Activated T-helper 1 cell treated with anti-CD3 and anti-CD28 coated beads, Interleukin-12 subunit alpha, Interleukin-12 subunit beta, Interleukin-2, Interleukin-4 antibody, amounts not matched to agents 30 ng/mL and 10 ng/mL and 1 ng/mL, durations not matched to agents 14 hours and 24 hours and 36 hours (primary cell): ENCODE results near the gene IMMP2L. TPM values are rescaled to one million over a fixed set of nuclear protein-coding genes. Genes with fewer than 3 reads are reported as not detected.

ENCODE experiments used
- DNase-seq: peaks from one replicate; pipeline ENCODE4 v3.0.0; 2021; ENCODE audit warnings: low spot score
- H3K27ac Mint-ChIP-seq: one replicate; pipeline ENCODE4 v1.8.0; 2021; ENCODE audit warnings: mild to moderate bottlenecking, mixed read lengths
- H3K27me3 Mint-ChIP-seq: one replicate; pipeline ENCODE4 v1.8.0; 2022; ENCODE audit warnings: mild to moderate bottlenecking, moderate library complexity, mixed read lengths; ENCODE audit not compliant: insufficient read depth
- H3K36me3 Mint-ChIP-seq: one replicate; pipeline ENCODE4 v1.8.0; 2021; ENCODE audit warnings: low read depth, mixed read lengths
- H3K4me1 Mint-ChIP-seq: one replicate; pipeline ENCODE4 v1.8.0; 2021; ENCODE audit warnings: low read depth, mixed read lengths
- H3K4me3 Mint-ChIP-seq: one replicate; pipeline ENCODE4 v1.8.0; 2021; ENCODE audit warnings: mild to moderate bottlenecking, moderate library complexity, mixed read lengths
- H3K9me3 Mint-ChIP-seq: one replicate; pipeline ENCODE4 v1.8.0; 2021; ENCODE audit warnings: mixed read lengths
- intact Hi-C: fragments of 100-400 bp; cut with micrococcal nuclease; formaldehyde crosslinking; loops from one replicate; pipeline ENCODE4 v1.15.1; 2024
- total RNA-seq: library from RNA; stranded (reverse); gene quantifications from 2 replicates; pipeline ENCODE4 v1.2.3, GENCODE V29; 2022

Gene IMMP2L
- total RNA-seq, 1 donor from 2014 or later = 11.3 TPM

DNA sequence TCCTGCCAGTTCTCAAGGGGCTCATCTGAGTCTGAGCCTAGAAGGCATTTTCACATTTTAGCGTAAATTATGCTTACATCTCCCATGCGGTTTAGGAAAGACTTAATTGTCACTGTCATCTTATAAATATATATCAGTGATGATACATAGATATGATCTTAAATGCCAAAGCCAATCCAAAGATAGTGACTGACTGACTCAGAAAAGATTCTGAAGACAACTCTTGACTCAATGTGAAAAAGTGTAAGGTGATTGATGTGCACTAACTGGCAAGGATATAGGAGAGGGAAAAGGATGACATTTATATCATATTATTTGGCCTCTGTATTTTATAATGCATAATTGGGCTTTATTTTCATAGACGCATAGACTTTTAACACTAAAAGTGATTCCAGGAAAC, 556.3 kb downstream of the IMMP2L start:
- H3K27me3 Mint-ChIP-seq = no peaks in the 10 kb centered on the region

DNA sequence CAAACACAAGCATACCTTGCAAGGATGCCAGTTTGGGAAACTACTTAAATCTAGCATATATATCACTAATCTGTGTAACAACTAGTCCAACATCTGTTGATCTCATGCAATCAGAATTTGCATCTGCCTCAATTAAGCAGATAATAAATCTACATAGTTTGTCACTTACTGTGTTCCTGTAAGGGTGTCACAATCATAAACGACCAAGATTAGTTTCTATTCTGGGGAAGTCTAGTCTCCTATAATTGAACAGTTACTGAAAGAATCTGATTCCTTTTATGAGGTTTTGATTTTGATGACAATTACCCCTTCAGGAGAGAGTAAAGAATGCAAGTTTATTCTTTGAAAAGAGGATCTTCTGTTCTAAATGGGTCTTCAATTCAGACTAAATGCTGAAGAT, 556.8 kb downstream of the IMMP2L start:
- Mint-ChIP-seq H3K4me1 (peaks cover 19% of the 10 kb centered on the region), H3K27ac (no peak overlapping the region)

More for the DNA sequence above, 556.3 kb downstream of the IMMP2L start:
- Mint-ChIP-seq H3K36me3 (no peaks in the 10 kb centered on the region), H3K4me1 (peaks cover 25% of the 10 kb centered on the region), H3K27ac (no peak overlapping the region), H3K9me3 (no peaks in the 10 kb centered on the region), H3K4me3 (no peak overlapping the region)
- no peak for DNase-seq
- intact Hi-C loops = no loop called here

DNA sequence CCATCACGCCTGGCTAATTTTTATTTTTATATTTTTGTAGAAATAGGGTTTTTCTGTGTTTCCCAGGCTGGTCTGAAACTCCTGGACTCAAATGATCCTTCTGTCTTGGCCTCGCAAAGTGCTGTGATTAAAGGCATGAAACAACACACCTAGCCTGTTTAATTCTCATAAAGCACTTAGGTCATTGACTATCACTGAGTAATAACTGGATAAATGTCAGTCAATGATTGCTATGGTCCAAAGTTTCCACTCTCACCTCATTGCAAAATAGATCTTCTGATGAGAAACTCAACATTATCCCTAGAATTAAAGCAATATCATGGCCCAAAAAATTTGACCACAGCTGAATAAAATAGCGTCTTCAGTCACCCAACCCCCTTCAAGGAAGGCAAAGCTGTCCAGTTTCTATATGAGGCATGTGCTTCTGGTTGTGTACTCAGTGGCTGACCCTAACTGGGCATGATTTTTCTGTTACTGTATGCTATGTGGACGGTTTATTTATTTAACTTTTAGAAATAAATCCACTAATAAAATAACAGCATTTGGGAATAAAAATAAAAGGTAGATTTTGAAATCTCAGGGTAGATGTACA, 557.9 kb downstream of the IMMP2L start:
- H3K9me3 Mint-ChIP-seq = peaks cover under 1% of the 10 kb centered on the region
- peaks cover 8% of the 10 kb centered on the region for H3K36me3 Mint-ChIP-seq
- no peak overlapping the region for H3K4me3 Mint-ChIP-seq
- no peak for DNase-seq
- intact Hi-C loops = loop anchor here (5.0 kb wide), 1 partner anchor 38 kb away; no protein-coding TSS in a partner anchor
- H3K27ac Mint-ChIP-seq = no peak overlapping the region
- peaks cover 10% of the 10 kb centered on the region for H3K4me1 Mint-ChIP-seq
- no peaks in the 10 kb centered on the region for H3K27me3 Mint-ChIP-seq

More for the DNA sequence above, 556.8 kb downstream of the IMMP2L start:
- Mint-ChIP-seq H3K36me3 (no peaks in the 10 kb centered on the region), H3K9me3 (no peaks in the 10 kb centered on the region), H3K4me3 (no peak overlapping the region), H3K27me3 (no peaks in the 10 kb centered on the region)
- intact Hi-C loops = no loop called here
- no peak for DNase-seq

DNA sequence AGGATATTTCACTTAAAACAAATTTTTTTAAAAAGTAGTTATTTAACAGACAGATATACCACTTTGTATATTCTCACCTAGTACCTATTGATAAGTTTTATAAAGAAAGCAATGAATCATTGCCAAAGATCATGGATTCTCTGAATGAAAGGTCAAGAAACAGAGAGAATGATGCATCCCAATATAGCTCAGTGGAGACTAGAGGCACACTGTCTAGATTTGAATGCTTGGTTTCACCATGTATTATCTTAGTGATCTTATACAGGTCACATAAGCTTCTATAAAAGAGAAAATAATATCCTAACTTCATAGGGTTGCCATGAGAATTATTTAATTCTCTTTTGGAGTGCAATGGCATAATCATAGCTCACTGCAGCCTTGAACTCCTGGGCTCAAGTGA, 558.4 kb downstream of the IMMP2L start:
- DNase-seq = no peak
- Mint-ChIP-seq H3K4me3 (no peak overlapping the region), H3K9me3 (peaks cover 4% of the 10 kb centered on the region), H3K4me1 (peaks cover 10% of the 10 kb centered on the region), H3K27me3 (no peaks in the 10 kb centered on the region), H3K36me3 (peaks cover 9% of the 10 kb centered on the region), H3K27ac (no peak overlapping the region)
- intact Hi-C loops = loop anchor here (5.0 kb wide), 1 partner anchor 38 kb away; no protein-coding TSS in a partner anchor

DNA sequence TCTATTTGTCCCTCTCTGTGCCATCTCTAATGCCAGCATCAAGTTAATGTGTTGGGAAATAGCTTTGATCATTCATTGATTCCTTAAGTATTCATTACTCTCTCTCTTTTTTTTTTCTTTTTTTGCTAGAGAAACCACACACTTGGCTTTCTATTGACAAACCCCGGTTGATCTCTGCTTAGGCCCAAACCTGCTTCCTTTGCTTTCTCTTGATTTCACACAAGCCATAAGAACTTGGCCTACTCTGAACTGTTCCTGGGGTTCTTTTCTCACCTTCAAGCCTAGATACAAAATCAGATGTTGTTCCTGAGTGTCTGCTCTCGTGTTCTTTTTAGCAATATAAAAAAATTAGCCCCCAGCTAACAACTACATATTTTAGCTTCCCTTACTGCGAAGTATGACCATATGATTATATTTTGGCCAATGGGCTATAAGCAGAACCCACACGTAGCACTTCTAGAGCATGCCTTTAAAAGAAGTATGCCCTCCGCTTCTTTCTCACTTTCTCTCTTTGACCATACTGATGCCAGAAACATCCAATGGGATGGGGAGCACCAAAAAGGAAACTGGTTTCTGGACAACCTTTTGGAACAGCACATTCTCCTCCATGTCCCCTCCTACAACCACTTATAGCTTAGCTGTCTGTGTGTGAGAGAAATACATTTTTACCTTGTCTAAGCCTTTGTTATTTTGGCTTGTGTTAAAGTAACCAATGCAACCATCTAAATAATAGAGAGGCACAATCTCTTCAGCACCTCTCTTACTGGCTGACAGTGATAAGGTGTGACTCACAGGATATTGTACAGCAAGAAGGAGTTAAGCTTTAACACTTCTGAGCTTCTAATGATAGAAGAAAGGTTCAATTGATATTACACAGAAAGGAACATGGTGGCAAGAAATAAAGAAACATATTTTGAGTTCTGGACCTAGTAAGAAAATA, 568.0 kb downstream of the IMMP2L start:
- DNase-seq = no peak
- intact Hi-C loops = no loop called here
- Mint-ChIP-seq H3K9me3 (peaks cover 7% of the 10 kb centered on the region), H3K4me1 (peaks cover 29% of the 10 kb centered on the region), H3K4me3 (no peak overlapping the region), H3K27ac (peak overlapping the region; percentile 13), H3K27me3 (no peaks in the 10 kb centered on the region), H3K36me3 (peaks cover 15% of the 10 kb centered on the region)

DNA sequence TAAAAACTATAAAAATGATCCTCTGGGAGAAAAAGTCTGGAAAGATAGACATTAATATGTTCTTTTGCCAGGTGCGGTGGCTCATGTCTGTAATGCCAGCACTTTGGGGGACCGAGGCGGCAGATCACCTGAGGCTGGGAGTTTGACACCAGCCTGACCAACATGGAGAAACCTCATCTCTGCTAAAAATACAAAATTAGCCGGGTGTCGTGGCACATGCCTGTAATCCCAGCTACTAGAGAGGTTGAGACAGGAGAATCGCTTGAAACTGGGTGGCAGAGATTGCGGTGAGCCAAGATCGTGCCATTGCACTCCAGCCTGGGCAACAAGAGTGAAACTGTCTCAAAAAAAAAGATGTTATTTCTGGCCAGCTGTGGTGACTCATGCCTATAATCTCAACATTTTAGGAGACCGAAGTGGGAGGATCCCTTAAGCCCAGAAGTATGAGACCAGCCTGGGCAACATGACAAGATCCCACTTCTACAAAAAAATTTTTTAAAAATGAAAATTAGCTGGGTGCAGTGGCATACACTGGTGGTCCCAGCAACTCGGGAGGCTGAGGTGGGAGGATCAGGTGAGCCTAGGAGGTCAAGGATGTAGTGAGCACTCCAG, 573.3 kb downstream of the IMMP2L start:
- peaks cover 21% of the 10 kb centered on the region for H3K4me1 Mint-ChIP-seq
- intact Hi-C loops = no loop called here
- no peak overlapping the region for H3K27ac Mint-ChIP-seq
- no peak for DNase-seq
- H3K4me3 Mint-ChIP-seq = no peak overlapping the region
- H3K27me3 Mint-ChIP-seq = no peaks in the 10 kb centered on the region
- H3K9me3 Mint-ChIP-seq = peaks cover 4% of the 10 kb centered on the region
- H3K36me3 Mint-ChIP-seq = peaks cover 11% of the 10 kb centered on the region

DNA sequence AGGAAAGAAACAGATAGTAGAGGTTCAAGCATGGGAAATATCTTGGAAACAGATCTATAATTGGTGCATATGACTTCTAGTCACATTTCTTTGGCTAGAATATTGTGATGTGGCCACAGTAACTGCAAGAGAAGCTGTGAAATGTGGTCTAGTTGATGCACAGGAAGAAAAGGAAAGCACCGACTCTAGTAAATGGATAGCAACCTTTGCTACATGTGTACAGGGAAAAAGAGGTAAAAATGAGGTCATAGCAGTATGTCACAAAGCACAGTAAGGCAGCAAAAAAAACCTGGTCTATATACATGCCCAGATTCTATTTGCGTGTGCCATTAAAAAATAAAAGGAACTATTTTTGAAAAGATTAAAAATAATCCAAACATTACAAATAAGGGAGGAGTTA, 573.9 kb downstream of the IMMP2L start:
- intact Hi-C loops = no loop called here
- Mint-ChIP-seq H3K27ac (no peak overlapping the region), H3K27me3 (no peaks in the 10 kb centered on the region), H3K4me1 (peaks cover 15% of the 10 kb centered on the region), H3K4me3 (no peak overlapping the region), H3K9me3 (peaks cover 4% of the 10 kb centered on the region), H3K36me3 (peaks cover 7% of the 10 kb centered on the region)
- DNase-seq = no peak

DNA sequence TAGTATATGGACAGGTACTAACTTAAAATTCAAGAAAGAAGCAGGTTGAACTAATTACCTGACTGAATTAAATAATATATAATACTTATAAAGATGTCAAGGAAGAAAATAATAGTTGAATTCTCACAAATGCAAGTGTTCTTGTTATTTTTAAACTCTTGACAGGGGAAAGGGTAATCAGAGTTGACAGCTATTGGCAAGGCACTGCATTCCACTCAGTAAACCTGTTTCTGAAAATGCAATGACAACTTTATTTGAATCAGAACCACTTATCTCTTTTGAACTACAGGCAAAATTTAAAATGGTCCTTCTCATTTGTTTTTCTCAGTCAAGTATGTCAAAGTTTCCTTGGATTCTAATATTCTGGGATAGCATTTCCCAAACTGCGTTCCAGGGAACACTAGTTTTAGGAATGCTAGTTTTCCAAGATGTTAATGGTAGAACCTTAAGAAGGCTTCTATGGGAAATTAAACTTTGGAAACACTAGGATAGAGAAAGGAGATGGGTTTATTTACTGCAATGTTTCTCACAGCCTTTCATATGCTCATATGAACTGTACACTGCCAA, 575.1 kb downstream of the IMMP2L start:
- intact Hi-C loops = no loop called here
- peaks cover 8% of the 10 kb centered on the region for H3K4me1 Mint-ChIP-seq
- H3K9me3 Mint-ChIP-seq = peaks cover 4% of the 10 kb centered on the region

DNA sequence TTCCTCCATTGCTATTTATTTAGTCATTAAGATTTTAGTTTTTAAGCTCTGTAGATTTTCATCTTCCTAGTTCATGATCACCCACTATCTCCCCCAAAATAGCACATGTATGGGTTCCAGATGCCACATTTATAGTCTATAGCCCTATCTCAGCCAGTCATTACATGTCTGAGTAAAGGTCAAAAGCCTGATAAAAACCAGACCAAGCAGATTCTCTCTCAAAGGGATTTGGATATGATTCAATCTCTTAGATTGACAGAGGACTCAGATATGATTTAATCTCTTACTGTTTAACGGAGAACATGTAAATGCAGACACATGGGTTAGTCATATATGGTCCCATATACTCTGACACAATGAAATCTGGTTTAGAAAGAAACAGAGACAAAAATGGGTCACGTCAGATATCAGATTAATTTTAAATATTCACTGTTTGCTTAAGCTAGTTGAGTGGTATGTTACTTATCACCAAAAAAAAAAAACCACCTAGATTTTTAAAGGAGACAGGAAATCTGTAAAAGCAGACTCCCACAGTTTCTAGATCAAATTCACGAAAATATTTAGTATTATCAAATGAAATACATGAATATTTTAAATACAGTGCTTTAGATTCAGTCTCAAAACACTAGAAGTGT, 578.4 kb downstream of the IMMP2L start:
- intact Hi-C loops = no loop called here
- Mint-ChIP-seq H3K36me3 (peaks cover 3% of the 10 kb centered on the region), H3K27ac (no peak overlapping the region), H3K27me3 (no peaks in the 10 kb centered on the region), H3K4me1 (peaks cover 13% of the 10 kb centered on the region), H3K9me3 (no peaks in the 10 kb centered on the region), H3K4me3 (no peak overlapping the region)
- DNase-seq = no peak

More for the DNA sequence above, 575.1 kb downstream of the IMMP2L start:
- Mint-ChIP-seq H3K27ac (no peak overlapping the region), H3K36me3 (peaks cover 6% of the 10 kb centered on the region), H3K4me3 (no peak overlapping the region), H3K27me3 (no peaks in the 10 kb centered on the region)
- no peak for DNase-seq

DNA sequence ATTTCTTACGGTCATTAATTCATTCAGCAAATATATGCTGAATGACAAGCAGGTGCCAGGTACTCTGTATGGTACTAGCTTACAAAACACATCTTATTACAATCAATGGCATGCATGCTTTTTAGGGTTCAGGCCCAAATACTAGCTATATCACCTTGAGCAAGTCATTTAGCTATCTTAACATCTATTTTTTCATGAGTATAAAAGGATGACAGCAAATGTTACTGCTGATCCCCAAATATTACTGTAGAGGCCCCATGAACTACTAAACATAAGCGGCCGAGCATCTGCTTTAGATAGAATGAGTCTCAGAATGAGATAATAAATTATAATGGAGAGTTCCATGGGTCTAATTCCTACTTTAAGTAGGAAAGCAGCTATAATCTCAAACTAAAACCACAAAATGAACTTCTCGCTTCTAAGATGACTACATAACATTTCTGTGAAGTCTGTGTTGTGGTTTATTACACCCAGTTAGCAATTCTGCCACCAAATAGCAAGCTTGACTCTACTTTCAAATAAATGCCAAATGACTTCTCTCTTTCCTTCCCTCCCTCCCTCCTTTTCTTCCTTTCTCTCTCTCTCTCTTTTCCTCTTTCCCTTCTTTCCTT, 585.1 kb downstream of the IMMP2L start:
- no peaks in the 10 kb centered on the region for H3K36me3 Mint-ChIP-seq
- intact Hi-C loops = loop anchor here (1.0 to 5.0 kb wide), 4 partner anchors 36 to 106 kb away; no protein-coding TSS in a partner anchor
- no peaks in the 10 kb centered on the region for H3K27me3 Mint-ChIP-seq
- H3K27ac Mint-ChIP-seq = peak overlapping the region; percentile 79
- DNase-seq = no peak
- peaks cover 5% of the 10 kb centered on the region for H3K9me3 Mint-ChIP-seq
- peak overlapping the region; percentile 75 for H3K4me3 Mint-ChIP-seq
- H3K4me1 Mint-ChIP-seq = peaks cover 41% of the 10 kb centered on the region

DNA sequence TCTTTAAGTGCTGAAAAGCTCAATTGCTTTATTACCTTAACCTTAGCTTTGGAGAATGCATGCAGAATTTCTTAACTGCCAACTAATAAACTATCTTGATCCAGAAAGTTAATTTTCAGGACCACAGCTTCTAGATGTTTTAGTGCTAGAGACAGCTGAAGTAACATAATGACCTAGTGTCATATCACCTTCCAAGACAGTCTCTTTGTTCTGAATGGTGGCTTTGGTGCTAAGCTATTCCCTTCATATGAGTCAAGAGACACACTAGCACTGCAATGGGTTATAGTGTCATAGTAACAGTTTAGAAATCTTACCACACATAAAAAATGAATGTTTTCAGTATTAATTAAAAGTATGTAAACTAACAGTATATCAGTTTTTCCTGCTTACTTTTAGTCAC, 586.8 kb downstream of the IMMP2L start:
- Mint-ChIP-seq H3K27me3 (no peaks in the 10 kb centered on the region), H3K36me3 (no peaks in the 10 kb centered on the region), H3K9me3 (peaks cover 5% of the 10 kb centered on the region), H3K4me1 (peaks cover 42% of the 10 kb centered on the region), H3K27ac (no peak overlapping the region), H3K4me3 (no peak overlapping the region)
- no peak for DNase-seq
- intact Hi-C loops = loop anchor here (2.0 to 5.0 kb wide), 2 partner anchors 17 to 68 kb away; no protein-coding TSS in a partner anchor

DNA sequence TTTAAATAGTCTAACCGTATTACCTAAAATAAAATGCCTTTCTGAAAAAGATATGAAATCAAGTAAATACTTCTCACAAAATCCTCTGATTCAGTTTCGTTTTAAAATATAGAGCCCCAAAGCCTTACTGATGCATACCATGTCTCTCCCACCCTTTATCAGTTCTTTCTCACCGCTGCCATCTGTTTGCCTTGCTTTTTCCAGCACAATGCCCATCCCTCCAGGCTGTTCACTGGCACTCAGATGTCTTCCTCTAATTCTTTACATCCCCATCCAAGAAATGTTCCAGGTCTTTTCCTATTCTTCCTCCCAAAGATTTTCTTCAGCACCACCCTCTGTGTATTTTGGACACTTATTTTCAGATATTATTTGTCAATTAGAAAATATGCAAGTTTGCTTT, 587.9 kb downstream of the IMMP2L start:
- DNase-seq = no peak
- peaks cover 40% of the 10 kb centered on the region for H3K4me1 Mint-ChIP-seq
- intact Hi-C loops = loop anchor here (2.0 kb wide), 1 partner anchor 18 kb away; no protein-coding TSS in a partner anchor
- peaks cover 5% of the 10 kb centered on the region for H3K9me3 Mint-ChIP-seq
- H3K27ac Mint-ChIP-seq = peak overlapping the region; percentile 65
- H3K4me3 Mint-ChIP-seq = no peak overlapping the region
- no peaks in the 10 kb centered on the region for H3K27me3 Mint-ChIP-seq
- no peaks in the 10 kb centered on the region for H3K36me3 Mint-ChIP-seq
